AG04449 (cell line): Measurements from ENCODE around the gene DPYSL5.

Source experiments
- CTCF ChIA-PET: fragments of 350-600 bp; formaldehyde crosslinking; extraction: SDS; loops from one replicate; lab custom pipeline; 2021; ENCODE audit warnings: antibody characterized with exemption; lab: Yijun Ruan, JAX
- POLR2A ChIA-PET: fragments of 400-600, 350-600 bp; formaldehyde crosslinking; extraction: SDS; loops from one replicate; lab custom pipeline; 2020; ENCODE audit warnings: antibody characterized with exemption, inconsistent platforms; lab: Yijun Ruan, JAX
- DNase-seq: peaks from one replicate; pipeline ENCODE4 v3.0.0-alpha.2; 2010; ENCODE audit warnings: low read depth, low spot score
- H3K4me3 ChIP-seq: 2 replicates; pipeline ENCODE4 v1.5.1; 2011; ENCODE audit warnings: low read depth, mild to moderate bottlenecking, control low read depth, low read length
- CTCF ChIP-seq: IDR thresholded peaks from one replicate; pipeline ENCODE4 v1.5.1; 2011; ENCODE audit warnings: mild to moderate bottlenecking, moderate library complexity, low read length, control low read depth, inconsistent platforms; ENCODE audit not compliant: insufficient read depth; ENCODE audit errors: missing control alignments

DPYSL5 gene

GRCh38 chr2:26853751-26854150 lies 5.8 kb downstream of the DPYSL5 start:
- DNase-seq: no peak
- no peak for TF ChIP-seq CTCF
- CTCF ChIA-PET: interaction anchor here (1.9 to 13.6 kb wide), 3 partner anchors 8 to 85 kb away, joined by 5 to 309 read pairs (median 13); no protein-coding TSS in a partner anchor
- no peak overlapping the region for H3K4me3 ChIP-seq
- POLR2A ChIA-PET: no interaction called here

- TF ChIP-seq CTCF: no peak
- CTCF ChIA-PET: interaction anchor here (2.5 to 13.6 kb wide), 2 partner anchors 8 to 84 kb away, joined by 13 to 309 read pairs; no protein-coding TSS in a partner anchor
- no peak for DNase-seq
- no peak overlapping the region for H3K4me3 ChIP-seq
- POLR2A ChIA-PET: no interaction called here
Measured at GRCh38 chr2:26854283-26854827, 6.4 kb downstream of the DPYSL5 start.

GRCh38 chr2:26855466-26855865 lies 7.5 kb downstream of the DPYSL5 start:
- POLR2A ChIA-PET: no interaction called here
- no peak overlapping the region for H3K4me3 ChIP-seq
- CTCF ChIA-PET: interaction anchor here (2.5 kb wide), 1 partner anchor 9 kb away, joined by 13 read pairs; no protein-coding TSS in a partner anchor
- no peak for TF ChIP-seq CTCF
- no peak for DNase-seq

GRCh38 chr2:26859622-26860021 lies 11.7 kb downstream of the DPYSL5 start:
- H3K4me3 ChIP-seq: no peak overlapping the region
- ChIA-PET POLR2A (no interaction called here), CTCF (interaction anchor here (1.4 to 2.2 kb wide), 2 partner anchors 14 to 83 kb away, joined by 4 to 11 read pairs; no protein-coding TSS in a partner anchor)
- no peak for TF ChIP-seq CTCF
- no peak for DNase-seq

- no peak overlapping the region for H3K4me3 ChIP-seq
- ChIA-PET POLR2A (no interaction called here), CTCF (interaction anchor here (2.2 kb wide), 1 partner anchor 14 kb away, joined by 11 read pairs; no protein-coding TSS in a partner anchor)
- no peak for TF ChIP-seq CTCF
- no peak for DNase-seq
Measured at GRCh38 chr2:26860211-26860850, 12.4 kb downstream of the DPYSL5 start.

- no peak for TF ChIP-seq CTCF
- no peak for DNase-seq
- ChIA-PET POLR2A (no interaction called here), CTCF (interaction anchor here (1.1 to 2.4 kb wide), 2 partner anchors 15 to 22 kb away, joined by 3 to 12 read pairs; no protein-coding TSS in a partner anchor)
- H3K4me3 ChIP-seq: no peak overlapping the region
Measured at GRCh38 chr2:26861610-26862224, 13.8 kb downstream of the DPYSL5 start.
